ENCODE measurements around the gene PLIN4.

DNA sequence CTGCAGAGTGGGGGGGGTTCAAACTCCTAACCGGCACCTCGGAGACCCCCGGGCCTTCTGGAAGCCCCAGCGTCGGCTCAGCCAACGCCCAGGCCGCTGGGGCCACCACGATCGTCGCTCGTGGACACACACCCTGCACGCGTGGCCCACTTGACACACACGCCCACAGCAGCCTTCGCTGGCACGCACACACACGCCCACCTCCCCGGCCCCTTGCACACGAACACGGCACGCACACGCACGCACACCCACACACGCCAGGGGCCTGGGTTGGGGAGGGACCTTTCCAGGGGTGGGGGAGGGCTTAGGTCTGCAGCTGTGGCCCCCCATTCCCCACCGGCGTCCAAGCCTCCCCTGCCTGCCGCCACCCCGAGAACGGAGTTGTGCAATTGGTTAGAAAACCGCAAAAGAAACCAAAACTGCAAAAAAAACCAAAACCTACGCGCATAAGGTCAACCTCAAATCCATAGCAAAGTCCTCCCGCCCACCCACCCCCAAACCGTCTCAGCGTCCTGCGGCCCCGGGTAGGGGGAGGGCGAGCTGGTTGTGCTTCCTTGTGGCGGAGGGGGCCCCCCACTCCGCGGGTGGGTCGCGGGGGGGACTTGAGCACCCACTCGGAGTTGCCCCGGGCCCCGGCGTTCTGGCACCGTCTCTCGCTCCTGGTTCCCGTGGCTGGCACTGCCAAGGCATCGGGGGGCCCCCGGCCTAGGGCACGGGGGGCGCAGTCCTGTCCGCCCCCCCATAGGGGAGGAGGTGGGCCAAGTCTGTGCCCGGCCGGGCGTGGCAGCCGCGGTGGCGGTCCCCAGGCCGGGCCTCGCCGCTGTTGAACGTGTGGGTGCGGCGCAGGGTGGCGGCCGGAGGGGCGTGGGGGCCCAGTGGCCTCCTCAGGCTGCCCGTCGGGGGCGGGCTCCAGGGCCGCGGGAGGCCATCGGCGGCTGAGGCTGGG, 24.9 kb upstream of the PLIN4 start:
- TF ChIP-seq, protein P1, sequence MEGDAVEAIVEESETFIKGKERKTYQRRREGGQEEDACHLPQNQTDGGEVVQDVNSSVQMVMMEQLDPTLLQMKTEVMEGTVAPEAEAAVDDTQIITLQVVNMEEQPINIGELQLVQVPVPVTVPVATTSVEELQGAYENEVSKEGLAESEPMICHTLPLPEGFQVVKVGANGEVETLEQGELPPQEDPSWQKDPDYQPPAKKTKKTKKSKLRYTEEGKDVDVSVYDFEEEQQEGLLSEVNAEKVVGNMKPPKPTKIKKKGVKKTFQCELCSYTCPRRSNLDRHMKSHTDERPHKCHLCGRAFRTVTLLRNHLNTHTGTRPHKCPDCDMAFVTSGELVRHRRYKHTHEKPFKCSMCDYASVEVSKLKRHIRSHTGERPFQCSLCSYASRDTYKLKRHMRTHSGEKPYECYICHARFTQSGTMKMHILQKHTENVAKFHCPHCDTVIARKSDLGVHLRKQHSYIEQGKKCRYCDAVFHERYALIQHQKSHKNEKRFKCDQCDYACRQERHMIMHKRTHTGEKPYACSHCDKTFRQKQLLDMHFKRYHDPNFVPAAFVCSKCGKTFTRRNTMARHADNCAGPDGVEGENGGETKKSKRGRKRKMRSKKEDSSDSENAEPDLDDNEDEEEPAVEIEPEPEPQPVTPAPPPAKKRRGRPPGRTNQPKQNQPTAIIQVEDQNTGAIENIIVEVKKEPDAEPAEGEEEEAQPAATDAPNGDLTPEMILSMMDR (IDR thresholded peaks at IDR 0.05 in 8 of 11, conservative IDR thresholded peaks at IDR 0.05 in 3 of 11), result no peak
- TF ChIP-seq POLR2A (IDR thresholded peaks at IDR 0.05) (no peak), POLR2AphosphoS5 (IDR thresholded peaks at IDR 0.05) (peak in 1 of 3 donors; percentile 55)
